ENCODE measurements around the gene CHODL. TPM values are rescaled to one million over a fixed set of nuclear protein-coding genes. Genes with fewer than 3 reads are reported as not detected.

Gene CHODL
- total RNA-seq, 1 experiment from 2014 or later = 3.1 TPM

DNA sequence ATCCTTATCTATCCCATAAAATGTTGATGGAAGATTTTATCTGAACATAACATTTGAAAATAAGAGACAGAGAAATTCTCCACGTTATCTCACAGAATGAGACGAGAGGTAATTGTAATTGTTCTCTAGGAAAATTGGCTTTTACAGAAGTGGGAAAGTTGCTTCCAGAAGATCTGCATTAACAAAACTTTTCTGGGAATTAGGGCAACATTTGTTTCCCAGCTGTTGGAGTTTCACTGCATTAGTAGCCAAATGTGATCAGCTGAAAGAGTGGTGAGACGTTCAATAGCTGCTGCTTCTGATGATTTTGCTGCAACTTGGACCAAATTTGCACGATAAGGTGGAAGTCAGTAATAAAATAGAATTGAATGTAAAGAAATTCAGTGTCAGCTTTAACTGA is 7.6 kb downstream of the CHODL start:
- no peaks in the 10 kb centered on the region for H3K36me3 Mint-ChIP-seq
- peaks cover 8% of the 10 kb centered on the region for H3K27me3 Mint-ChIP-seq (ENCODE audit: low read depth)
- POLR2A ChIA-PET = no interaction called here
- DNase-seq (ENCODE audit: low spot score) (no peak), ATAC-seq (no peak)
- no peaks in the 10 kb centered on the region for H3K9me3 Mint-ChIP-seq
- no peak overlapping the region for H3K4me3 Mint-ChIP-seq
- CTCF ChIA-PET = interaction anchor here (0.9 to 2.0 kb wide), 2 partner anchors 321 to 326 kb away, joined by 3 to 6 read pairs; no protein-coding TSS in a partner anchor
- H3K4me1 Mint-ChIP-seq = no peaks in the 10 kb centered on the region
- H3K27ac Mint-ChIP-seq = no peak overlapping the region
- TF ChIP-seq ZNF396 (CRISPR knock-in tag; IDR thresholded peaks at IDR 0.05; ENCODE audit: borderline replicate concordance) (no peak), NR3C1 (CRISPR knock-in tag; conservative IDR thresholded peaks at IDR 0.05; ENCODE audit: low read depth) (no peak), FOXP1 (CRISPR knock-in tag; IDR thresholded peaks at IDR 0.05; ENCODE audit: borderline replicate concordance) (no peak), TEAD1 (CRISPR knock-in tag; IDR thresholded peaks at IDR 0.05) (no peak), CREB1 (CRISPR knock-in tag; IDR thresholded peaks at IDR 0.05) (no peak), GABPB1 (CRISPR knock-in tag; IDR thresholded peaks at IDR 0.05) (no peak), ZNF232 (CRISPR knock-in tag; IDR thresholded peaks at IDR 0.05) (no peak), SMAD3 (CRISPR knock-in tag; IDR thresholded peaks at IDR 0.05; ENCODE audit: borderline replicate concordance) (no peak)
- TF ChIP-seq, protein P1, sequence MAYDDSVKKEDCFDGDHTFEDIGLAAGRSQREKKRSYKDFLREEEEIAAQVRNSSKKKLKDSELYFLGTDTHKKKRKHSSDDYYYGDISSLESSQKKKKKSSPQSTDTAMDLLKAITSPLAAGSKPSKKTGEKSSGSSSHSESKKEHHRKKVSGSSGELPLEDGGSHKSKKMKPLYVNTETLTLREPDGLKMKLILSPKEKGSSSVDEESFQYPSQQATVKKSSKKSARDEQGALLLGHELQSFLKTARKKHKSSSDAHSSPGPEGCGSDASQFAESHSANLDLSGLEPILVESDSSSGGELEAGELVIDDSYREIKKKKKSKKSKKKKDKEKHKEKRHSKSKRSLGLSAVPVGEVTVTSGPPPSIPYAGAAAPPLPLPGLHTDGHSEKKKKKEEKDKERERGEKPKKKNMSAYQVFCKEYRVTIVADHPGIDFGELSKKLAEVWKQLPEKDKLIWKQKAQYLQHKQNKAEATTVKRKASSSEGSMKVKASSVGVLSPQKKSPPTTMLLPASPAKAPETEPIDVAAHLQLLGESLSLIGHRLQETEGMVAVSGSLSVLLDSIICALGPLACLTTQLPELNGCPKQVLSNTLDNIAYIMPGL (CRISPR knock-in tag; IDR thresholded peaks at IDR 0.05) = no peak
- TF ChIP-seq, protein P2, sequence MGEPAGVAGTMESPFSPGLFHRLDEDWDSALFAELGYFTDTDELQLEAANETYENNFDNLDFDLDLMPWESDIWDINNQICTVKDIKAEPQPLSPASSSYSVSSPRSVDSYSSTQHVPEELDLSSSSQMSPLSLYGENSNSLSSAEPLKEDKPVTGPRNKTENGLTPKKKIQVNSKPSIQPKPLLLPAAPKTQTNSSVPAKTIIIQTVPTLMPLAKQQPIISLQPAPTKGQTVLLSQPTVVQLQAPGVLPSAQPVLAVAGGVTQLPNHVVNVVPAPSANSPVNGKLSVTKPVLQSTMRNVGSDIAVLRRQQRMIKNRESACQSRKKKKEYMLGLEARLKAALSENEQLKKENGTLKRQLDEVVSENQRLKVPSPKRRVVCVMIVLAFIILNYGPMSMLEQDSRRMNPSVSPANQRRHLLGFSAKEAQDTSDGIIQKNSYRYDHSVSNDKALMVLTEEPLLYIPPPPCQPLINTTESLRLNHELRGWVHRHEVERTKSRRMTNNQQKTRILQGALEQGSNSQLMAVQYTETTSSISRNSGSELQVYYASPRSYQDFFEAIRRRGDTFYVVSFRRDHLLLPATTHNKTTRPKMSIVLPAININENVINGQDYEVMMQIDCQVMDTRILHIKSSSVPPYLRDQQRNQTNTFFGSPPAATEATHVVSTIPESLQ (CRISPR knock-in tag; IDR thresholded peaks at IDR 0.05) = no peak

DNA sequence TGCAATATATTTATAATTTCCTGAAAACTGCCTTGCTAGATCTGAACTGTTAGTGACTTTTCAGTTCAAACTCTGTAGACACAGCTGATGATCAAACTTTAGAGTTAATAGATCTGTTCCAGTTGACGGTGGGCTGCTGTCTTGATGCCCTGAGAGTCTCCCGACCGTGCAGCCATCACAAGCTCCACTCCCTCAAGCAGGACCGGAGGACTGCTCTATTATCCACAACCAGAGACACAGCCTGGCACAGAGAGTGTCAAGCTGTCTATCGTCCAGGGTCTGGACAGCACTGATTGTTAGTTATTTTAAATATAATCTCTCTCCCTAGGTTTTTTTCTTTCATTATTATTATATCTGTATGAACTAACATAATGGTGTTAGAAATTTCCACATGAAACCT is 8.0 kb downstream of the CHODL start:
- CTCF ChIA-PET = interaction anchor here (0.9 to 2.0 kb wide), 2 partner anchors 322 to 326 kb away, joined by 3 to 6 read pairs; no protein-coding TSS in a partner anchor
- no peak for DNase-seq (ENCODE audit: low spot score)
- Mint-ChIP-seq H3K27ac (no peak overlapping the region), H3K27me3 (ENCODE audit: low read depth) (peaks cover 5% of the 10 kb centered on the region), H3K4me3 (no peak overlapping the region), H3K4me1 (no peaks in the 10 kb centered on the region), H3K36me3 (no peaks in the 10 kb centered on the region), H3K9me3 (no peaks in the 10 kb centered on the region)
- POLR2A ChIA-PET = no interaction called here
- no peak for ATAC-seq
- TF ChIP-seq, protein P3, sequence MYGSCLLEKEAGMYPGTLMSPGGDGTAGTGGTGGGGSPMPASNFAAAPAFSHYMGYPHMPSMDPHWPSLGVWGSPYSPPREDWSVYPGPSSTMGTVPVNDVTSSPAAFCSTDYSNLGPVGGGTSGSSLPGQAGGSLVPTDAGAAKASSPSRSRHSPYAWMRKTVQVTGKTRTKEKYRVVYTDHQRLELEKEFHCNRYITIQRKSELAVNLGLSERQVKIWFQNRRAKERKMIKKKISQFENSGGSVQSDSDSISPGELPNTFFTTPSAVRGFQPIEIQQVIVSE (CRISPR knock-in tag; IDR thresholded peaks at IDR 0.05; ENCODE audit: borderline replicate concordance) = no peak
- no peak for TF ChIP-seq ZNF416 (CRISPR knock-in tag; IDR thresholded peaks at IDR 0.05)
- no peak for TF ChIP-seq CBFB (CRISPR knock-in tag; IDR thresholded peaks at IDR 0.05; ENCODE audit: low read depth)
- no peak for TF ChIP-seq ZNF232 (CRISPR knock-in tag; IDR thresholded peaks at IDR 0.05)
- TF ChIP-seq FOXK1 (CRISPR knock-in tag; IDR thresholded peaks at IDR 0.05) = no peak
- TF ChIP-seq, protein P4, sequence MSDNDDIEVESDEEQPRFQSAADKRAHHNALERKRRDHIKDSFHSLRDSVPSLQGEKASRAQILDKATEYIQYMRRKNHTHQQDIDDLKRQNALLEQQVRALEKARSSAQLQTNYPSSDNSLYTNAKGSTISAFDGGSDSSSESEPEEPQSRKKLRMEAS (CRISPR knock-in tag; IDR thresholded peaks at IDR 0.05) = no peak
- no peak for TF ChIP-seq OVOL2 (CRISPR knock-in tag; IDR thresholded peaks at IDR 0.05; ENCODE audit: borderline replicate concordance)
- TF ChIP-seq TEAD1 (CRISPR knock-in tag; IDR thresholded peaks at IDR 0.05) = no peak
- TF ChIP-seq NFE2L1 (CRISPR knock-in tag; IDR thresholded peaks at IDR 0.05) = no peak
- TF ChIP-seq, protein P5, sequence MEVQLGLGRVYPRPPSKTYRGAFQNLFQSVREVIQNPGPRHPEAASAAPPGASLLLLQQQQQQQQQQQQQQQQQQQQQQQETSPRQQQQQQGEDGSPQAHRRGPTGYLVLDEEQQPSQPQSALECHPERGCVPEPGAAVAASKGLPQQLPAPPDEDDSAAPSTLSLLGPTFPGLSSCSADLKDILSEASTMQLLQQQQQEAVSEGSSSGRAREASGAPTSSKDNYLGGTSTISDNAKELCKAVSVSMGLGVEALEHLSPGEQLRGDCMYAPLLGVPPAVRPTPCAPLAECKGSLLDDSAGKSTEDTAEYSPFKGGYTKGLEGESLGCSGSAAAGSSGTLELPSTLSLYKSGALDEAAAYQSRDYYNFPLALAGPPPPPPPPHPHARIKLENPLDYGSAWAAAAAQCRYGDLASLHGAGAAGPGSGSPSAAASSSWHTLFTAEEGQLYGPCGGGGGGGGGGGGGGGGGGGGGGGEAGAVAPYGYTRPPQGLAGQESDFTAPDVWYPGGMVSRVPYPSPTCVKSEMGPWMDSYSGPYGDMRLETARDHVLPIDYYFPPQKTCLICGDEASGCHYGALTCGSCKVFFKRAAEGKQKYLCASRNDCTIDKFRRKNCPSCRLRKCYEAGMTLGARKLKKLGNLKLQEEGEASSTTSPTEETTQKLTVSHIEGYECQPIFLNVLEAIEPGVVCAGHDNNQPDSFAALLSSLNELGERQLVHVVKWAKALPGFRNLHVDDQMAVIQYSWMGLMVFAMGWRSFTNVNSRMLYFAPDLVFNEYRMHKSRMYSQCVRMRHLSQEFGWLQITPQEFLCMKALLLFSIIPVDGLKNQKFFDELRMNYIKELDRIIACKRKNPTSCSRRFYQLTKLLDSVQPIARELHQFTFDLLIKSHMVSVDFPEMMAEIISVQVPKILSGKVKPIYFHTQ (CRISPR knock-in tag; IDR thresholded peaks at IDR 0.05) = no peak
- TF ChIP-seq, protein P6, sequence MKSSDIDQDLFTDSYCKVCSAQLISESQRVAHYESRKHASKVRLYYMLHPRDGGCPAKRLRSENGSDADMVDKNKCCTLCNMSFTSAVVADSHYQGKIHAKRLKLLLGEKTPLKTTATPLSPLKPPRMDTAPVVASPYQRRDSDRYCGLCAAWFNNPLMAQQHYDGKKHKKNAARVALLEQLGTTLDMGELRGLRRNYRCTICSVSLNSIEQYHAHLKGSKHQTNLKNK (CRISPR knock-in tag; IDR thresholded peaks at IDR 0.05) = no peak
- TF ChIP-seq, protein P7, sequence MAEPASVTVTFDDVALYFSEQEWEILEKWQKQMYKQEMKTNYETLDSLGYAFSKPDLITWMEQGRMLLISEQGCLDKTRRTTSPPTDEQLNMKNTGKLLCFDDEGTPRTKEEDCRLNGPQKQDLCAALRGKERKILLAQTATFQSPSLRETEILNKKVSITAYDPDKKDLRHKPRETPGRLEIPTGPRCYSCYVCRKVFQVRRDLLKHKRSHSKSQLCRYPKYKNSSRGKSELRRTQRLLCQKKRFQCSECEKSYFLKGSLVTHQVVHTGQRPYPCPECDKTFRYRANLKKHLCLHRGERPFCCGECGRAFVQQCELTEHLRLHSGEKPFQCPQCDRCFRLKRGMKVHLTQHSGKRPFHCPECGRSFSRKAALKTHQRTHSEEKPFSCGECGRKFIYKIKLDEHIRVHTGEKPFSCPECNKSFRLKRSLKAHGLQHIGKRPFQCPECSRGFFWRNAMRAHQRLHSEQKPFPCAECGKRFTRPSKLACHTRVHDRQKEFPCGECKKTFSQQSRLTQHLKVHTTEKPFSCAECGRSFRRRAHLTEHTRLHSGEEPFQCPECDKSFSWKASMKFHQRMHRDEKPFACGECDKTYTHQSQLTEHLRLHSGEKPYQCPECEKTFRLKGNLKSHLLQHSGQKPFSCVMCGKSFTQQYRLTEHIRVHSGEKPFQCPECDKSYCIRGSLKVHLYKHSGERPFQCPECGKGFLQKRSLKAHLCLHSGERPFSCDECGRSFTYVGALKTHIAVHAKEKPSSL (CRISPR knock-in tag; conservative IDR thresholded peaks at IDR 0.05) = no peak
- TF ChIP-seq ZBTB21 (CRISPR knock-in tag; IDR thresholded peaks at IDR 0.05; ENCODE audit: borderline replicate concordance) = no peak
- TF ChIP-seq, protein P2 (CRISPR knock-in tag; IDR thresholded peaks at IDR 0.05) = no peak
- TF ChIP-seq MXD4 (CRISPR knock-in tag; IDR thresholded peaks at IDR 0.05; ENCODE audit: borderline replicate concordance) = no peak

Measured in WTC11 (cell line).